Activated CD8-positive, alpha-beta memory T cell treated with anti-CD3 and anti-CD28 coated beads, Interleukin-2, amount 50 U/mL, for 24 hours (primary cell): ENCODE measurements around the gene TCF7L1.

Experiments
- DNase-seq: peaks from one replicate; pipeline ENCODE4 v3.0.0-alpha.2; 2020; ENCODE audit errors: extremely low read depth

Gene TCF7L1

DNA sequence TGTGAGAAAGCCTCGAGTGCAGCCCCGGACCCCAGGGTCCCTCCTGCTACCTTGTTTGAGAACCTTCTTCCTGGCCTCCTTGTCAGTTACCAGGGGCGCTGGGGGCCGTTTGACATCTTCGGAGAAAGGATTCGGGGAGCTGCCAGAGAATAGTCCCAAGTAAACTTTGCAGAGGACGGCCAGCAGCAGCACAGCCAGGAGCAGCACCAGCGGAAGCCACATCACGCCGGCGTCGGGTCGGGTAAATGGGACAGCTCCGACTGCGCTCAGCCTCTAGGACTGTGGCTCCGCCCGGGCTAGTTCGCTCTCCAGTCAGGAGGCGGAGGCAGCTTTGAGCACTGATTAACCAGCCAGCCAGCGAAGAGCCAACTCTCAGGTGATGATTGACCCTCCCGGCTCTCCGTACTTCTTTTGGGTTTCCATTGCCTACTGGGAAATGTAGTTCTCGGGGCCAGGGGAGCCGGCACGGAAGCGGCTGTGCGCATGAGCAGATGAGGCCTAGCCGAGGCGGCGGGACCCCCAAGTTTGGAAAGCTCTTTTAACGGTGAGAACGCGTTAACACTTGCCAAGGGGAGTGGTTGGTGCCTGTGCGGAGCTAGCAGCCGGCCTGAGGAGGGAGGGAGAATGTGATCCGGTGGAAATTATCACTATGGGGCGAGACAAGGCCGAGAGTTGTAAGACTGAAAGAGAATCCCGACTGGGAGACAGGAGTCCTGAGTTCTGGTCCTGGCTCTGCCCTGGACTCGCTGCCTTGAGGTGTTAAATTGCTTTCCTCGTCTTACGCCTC lies 221.3 kb downstream of the TCF7L1 start, which contains the start of the genes ELMOD3 and RETSAT:
ELMOD3 (plus strand) TSS at position 484 of the 787 bp plus-strand sequence. CDS start 2,430 bp downstream, outside the sequence.
RETSAT (minus strand) TSS at position 243 of the 787 bp plus-strand sequence; CDS start at position 222, 21 bp downstream.
- DNase-seq, result peak; percentile 93

DNA sequence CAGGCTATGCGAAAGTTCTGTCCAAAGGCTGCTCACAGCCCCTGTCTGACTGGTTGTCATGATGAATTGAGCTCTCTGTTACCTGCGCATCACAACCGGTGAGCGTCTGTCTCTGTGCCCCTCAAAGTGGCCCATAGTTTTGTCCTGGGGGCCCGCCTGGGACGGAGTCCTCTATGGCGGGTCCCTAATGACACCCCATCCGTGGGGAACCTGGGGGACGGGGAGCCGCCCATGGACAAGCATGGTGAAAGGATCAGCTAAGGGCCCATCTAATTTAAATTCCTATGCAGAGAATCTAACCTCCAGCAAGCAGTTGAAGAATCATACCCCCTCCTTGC lies 221.8 kb downstream of the TCF7L1 start:
- DNase-seq, result no peak

DNA sequence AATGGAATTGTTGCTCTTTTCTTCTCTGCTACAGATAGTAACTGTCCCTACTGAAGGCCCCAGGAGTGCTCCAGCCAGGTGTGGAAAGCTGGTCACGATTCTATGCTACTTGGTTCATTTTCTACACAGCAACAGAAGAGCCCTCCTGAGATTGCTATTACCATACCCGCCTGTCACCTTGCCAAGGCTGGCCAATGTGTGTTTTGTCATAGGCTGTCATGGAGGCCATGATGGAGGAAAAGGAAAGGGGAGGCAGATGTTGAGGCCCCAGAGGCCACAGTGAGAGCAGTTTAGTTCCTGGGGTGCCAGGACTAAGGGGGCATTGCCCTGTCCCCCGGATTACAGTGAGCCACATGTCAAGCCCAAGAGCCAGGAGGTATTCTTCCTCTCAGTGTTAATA lies 222.3 kb downstream of the TCF7L1 start:
- DNase-seq, result no peak

DNA sequence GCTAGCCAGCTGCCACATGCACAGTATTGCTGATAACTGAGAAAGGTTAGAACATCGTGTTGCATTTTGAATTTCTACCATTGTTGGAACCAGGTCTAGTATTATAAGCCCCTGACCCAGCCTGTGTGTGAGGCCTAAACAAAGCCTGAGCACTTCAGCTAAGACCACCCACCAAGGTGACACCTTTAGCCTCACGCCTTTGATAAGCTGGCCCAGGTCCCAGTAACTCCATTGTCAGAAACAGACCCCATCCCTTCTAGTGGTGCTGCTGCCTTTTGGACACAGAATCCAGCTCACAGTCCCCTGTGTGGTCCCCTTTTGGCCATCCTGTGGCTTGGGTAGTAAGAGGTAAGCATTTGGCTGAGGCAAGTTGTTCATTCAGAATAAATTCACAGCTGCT lies 223.0 kb downstream of the TCF7L1 start:
- no peak for DNase-seq

DNA sequence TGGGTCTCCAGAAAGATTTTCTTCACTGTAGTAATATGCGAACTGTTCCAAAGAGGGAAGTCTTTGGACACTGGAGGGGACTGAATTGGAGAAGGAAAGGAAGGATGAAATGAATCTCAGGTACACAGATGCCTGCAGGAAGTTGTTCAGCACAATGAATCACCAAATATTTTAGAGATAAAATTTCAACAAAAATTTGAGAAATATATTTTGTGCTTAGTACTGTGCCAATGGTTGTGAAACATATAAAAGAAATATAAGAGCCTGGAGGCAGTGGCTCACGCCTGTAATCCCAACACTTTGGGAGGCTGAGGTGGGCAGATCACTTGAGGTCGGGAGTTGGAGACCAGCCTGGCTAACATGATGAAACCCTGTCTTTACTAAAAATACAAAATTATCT lies 224.5 kb downstream of the TCF7L1 start:
- DNase-seq, result no peak
